Cortex of kidney (tissue), 1 donor: ENCODE measurements around the gene SYTL5.

Experiments
- DNase-seq: peaks from one replicate; lab custom pipeline; 2025; lab: John Stamatoyannopoulos, UW

SYTL5 gene

GRCh38 chrX:38089173-38089982 lies 83.0 kb downstream of the SYTL5 start:
- DNase-seq, result no peak

DNA sequence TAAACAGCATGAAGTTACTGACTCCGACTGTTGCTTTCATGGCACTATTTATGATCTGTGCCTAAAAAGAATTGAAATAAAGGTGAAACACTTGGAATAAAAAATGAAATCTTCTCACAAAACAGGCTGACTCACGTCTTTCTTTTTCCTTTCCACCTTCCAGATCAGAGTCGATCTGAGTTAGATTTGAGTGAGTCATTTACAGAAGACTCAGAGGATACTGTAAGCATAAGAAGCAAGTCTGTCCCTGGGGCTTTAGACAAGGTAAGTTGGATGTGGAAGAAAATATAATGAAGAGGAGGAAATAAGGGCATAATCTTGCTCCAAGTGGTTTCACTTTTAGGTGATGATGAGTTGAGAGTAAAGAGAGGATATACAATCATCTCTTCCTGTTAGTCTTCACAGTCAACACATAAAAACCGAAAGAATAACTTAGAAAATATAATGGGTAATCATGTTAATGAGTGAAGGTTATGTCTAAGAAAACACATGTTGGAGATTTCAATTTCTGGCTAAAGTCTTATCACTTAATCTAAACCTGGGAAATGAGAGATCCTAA lies 89.7 kb downstream of the SYTL5 start:
- no peak for DNase-seq

- DNase-seq, result no peak
These were observed 93.3 kb downstream of the SYTL5 start for GRCh38 chrX:38099688-38100087.

DNA sequence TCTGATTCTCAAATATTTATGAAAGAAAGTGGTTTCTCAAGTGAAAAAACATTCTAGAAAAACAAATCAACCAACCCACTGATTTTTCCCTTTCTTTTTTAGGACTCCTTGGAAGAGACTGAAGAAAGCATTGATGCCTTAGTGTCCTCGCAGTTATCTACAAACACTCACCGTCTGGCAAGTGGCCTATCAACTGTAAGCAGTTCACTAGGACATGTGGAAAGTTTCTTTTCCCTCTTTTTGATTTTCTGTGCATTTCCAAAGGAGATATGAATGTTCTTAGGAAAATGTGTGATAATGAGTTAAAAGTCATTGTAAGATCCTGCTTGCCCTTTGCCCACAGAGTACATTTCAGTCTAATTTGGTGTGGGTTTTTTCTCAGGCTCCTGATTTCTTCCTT lies 95.9 kb downstream of the SYTL5 start:
- DNase-seq, result no peak

DNA sequence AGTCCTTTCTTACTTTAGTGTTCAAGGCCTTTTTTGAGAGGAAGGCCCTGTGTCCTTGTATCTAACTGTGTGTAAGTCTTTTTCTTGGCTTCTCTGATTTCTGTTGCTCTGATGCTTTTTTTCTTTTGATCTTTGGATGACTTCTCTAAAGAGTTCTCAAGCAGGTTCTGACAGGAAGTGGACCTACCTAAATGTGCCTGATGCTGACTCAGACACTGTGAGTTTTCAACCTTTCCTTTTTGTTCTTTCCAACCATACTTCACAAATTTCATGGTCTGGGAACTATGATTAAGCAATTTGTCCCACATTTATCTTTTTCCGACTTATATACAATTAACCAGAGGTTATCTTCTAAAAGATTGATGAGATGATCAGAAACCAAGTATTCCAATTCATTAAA lies 96.5 kb downstream of the SYTL5 start:
- DNase-seq, result no peak

DNA sequence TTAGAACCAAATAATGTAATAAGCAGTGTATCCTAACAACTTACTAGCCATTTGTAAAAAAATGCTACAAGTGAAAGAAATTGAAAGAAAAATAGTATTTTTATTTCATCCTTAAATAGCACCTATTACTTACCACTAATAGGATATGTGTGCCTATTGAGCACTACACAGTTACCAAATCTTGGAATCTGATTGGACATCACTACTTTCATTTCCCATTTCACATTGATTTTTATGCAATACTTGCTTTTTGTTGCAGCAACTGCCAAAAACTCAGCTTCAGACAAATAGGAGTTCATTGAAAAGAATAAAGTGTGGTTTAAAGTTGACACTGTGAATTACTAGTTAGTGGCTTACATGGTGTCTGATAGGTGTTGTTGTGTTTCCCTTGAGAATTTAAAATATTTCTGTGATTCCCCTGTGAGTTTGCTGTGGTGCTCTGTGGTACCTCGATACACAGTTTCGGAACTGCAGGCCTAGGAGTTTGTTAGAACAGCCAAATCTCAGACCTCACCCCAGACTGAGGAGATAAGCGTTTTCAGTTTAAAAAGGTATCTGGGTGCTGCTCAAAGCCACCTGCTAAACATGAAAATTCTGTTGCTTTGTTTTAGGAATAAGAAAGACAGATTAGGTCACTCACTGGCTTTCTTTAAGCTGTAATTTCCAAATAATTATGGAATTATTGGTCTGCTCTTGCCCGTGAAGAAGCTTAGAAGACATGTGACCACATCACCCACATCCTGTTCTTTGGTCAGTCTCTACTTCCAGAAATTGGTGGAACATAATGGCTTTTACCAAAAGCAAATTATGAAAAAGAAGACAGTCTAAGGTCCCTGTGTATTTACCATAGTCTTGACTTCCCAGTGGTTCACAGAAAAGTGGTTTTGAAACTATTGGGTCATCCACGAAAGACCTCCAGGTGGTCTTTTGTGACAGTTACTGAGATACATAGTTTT lies 97.8 kb downstream of the SYTL5 start:
- DNase-seq, result no peak

DNA sequence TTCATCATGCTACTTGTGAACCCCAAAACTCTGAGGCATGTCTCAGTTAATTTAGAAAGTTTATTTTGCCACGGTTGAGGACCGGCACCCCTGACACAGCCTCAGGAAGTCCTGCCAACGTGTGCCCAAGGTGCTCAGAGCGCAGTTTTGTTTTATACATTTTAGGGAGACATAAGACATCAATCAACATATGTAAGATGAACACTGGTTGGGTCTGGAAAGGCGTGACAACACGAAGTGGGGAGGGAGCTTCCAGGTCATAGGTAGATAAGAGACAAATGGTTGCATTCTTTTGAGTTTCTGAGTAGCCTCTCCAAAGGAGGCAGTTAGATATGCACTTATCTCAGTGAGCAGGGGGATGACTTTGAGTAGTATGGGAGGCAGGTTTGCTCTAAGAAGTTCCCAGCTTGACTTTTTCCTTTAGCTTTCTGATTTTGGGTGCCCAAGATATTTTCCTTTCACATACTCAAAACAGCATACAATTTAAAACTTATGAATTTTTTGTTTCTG lies 98.9 kb downstream of the SYTL5 start:
- no peak for DNase-seq

DNA sequence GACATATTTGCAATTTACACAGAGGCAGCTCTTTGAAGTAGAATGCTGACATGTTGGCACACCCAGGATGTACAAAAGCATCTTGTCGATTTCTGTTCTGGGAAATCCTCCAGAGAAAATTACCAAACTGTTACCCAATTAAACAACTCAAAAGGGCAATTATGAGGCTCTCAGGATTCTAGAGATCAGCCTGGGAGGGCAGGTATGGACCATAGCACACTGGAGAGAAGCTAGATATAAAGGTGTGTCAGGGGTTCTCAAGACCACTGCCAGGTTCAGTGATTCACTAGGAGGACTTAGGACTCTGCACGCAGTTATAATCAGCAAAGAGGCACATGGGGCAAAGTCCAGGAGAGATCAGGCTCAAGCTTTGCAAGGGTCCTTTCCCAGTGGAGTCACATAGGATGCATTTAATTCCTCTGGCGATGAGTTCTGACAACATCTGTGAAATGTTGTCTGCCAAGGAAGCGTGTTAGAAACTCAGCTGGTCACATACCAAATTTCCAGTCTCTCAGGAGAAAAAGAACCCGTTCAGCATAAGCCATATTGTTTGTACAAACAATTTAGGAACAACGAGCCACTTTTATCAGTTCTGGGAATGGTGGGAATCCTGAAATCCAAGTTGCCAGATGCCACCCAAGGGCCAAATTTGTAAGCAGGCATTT lies 100.8 kb downstream of the SYTL5 start:
- DNase-seq, result no peak

- DNase-seq, result no peak
These were observed 102.0 kb downstream of the SYTL5 start for GRCh38 chrX:38108364-38108763.

DNA sequence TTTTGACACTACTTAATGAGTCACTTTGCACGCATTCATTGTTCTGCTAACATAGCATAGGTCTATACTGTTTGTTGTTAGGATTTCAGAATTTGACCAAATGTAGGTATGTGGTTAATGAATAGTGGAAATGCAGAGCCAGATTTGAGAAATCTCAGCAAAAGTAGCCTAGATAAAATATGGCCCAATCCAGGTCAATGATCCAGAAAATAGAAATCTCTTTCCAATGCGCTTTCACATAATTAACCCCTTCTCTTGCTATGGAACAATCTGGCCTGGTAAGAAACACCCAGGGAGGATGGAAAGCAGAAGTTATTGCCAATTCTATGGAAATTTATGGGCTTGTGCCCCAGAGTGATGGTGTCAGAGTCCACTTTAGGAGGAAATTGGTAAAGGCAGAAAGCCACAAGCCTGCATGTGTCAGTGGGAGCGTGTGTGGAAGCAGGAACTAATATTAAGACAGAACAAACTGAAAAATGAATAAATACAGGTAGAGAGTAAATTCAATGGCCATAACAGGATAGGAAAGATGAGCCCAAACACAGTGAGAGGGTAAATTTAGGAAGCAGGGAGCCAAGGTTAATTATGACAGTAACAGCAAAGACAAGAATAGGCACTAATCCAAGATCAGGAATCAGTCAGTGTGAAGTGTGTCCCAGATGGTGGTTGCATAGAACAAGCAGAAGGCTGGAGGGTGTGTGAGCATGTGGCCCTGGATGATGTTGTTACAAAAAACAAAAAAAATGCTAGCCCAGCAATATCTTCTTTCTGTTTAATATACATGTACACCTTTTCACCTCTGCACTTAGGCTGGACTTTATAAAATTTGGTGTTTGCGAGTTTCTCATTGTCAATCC lies 102.9 kb downstream of the SYTL5 start:
- DNase-seq, result no peak

DNA sequence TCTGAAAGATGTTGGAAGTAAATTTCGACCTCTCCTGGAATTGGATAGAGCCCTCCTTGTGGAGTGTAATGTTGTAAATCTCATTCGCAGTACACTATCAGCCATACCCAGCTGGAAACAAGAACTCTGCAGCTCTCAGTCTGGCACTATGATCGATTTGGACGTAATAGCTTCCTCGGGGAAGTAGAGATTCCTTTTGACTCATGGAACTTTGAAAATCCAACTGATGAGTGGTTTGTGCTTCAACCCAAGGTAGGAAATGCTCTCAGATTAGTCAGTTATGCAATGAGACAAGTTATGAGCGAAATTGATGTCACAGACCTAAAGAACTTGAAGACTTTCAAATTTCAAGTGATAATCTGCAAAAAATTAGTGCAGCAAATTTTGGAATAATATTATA lies 103.9 kb downstream of the SYTL5 start:
- no peak for DNase-seq

DNA sequence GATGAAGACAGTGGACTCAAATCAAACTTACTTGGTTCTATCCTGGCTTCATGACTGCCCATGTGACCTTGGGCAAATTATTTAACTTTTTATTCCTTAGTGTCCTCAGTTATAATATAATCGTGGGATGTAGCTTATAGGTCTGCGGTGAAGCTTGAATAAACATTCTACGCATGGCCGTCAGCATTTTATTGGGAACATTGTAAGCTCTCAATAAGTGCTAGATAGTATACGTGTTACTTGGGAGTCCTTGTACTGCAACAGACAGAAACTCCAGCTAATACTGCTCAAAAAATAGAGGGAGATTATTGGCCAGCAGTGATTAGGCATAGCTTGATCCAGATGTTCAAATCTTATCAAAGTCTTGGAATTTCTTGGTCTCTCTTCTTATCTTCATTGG lies 104.8 kb downstream of the SYTL5 start:
- no peak for DNase-seq

GRCh38 chrX:38112566-38112965 lies 106.2 kb downstream of the SYTL5 start:
- DNase-seq, result no peak

GRCh38 chrX:38116706-38117105 lies 110.4 kb downstream of the SYTL5 start:
- no peak for DNase-seq

GRCh38 chrX:38117485-38117884 lies 111.1 kb downstream of the SYTL5 start:
- no peak for DNase-seq

DNA sequence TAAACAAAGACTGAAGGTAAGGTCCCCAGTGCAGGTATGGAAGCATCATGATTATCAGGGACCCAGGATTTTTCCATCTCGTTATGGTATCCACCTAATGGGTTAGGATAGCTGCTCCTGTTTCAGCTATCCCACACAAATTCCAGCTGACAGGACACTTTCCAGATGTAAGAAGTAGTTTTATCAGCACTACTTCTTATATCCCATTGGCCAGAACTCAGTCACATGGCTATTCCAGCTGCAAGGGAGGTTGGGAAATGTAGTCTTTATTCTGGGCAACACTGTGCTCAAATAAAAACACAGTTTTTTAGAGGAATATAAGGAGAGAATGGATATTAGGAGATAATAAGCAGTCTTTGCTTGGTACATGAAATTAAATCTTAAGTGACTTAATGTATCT lies 117.6 kb downstream of the SYTL5 start:
- no peak for DNase-seq

DNA sequence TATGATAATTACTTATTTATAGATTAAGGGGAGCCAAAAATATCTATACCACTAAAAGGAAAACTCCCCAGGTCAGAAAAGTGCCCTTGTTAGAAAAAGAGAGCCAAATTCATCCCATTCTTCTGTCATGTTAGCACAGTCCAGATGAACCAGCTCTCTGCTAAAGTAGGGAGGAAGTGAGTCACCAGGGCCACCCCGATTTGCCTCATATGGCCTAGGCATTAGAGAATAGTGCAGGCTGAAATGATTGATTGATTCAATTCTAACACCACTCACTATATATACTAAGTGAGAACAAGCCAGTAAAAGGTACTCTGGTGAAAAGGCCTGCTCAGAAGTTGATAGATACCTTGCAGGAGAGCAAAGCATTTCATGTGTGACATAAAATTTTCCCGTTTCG lies 119.8 kb downstream of the SYTL5 start:
- DNase-seq, result no peak

- no peak for DNase-seq
These were observed 121.6 kb downstream of the SYTL5 start for GRCh38 chrX:38127961-38128360.

GRCh38 chrX:38129366-38129765 lies 123.0 kb downstream of the SYTL5 start:
- DNase-seq, result no peak

- no peak for DNase-seq
These were observed 132.0 kb downstream of the SYTL5 start for GRCh38 chrX:38138157-38138891.
